Middle frontal gyrus (tissue), 1 donor: Measurements from ENCODE around the gene MBD3L2B.
"Not testable (repeated sequence)": the region's sequence is repeated elsewhere in the genome, so short reads cannot be mapped to it uniquely, and the experiment has no call there.

Experiments used
- DNase-seq: peaks from one replicate; pipeline ENCODE4 v3.0.0-alpha.2; 2015; ENCODE audit warnings: low spot score; ENCODE audit errors: extremely low spot score

MBD3L2B gene

DNA sequence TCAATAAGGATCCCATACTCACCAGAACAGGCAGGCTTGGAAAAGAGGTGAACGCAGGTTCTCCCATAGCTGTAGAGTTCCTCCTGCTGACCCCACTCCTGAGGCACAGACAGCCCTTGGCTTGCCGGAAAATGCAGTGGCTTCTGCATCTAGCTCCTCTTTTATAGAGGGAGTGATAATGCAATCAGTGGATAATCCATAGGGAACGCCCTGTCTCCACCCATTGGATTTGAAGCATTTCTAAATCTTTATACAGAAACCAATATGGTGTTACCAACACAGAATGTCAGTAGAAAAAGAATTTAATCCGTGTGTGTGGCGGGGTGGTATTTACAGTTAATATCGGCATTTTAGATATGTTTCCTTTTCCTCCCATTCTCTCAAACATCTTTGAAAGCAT, at the start of gene MBD3L2B:
MBD3L2B (minus strand) TSS at position 101 of the 400 bp plus-strand sequence; CDS start at position 67, 34 bp downstream.
- not testable (repeated sequence) for DNase-seq

DNA sequence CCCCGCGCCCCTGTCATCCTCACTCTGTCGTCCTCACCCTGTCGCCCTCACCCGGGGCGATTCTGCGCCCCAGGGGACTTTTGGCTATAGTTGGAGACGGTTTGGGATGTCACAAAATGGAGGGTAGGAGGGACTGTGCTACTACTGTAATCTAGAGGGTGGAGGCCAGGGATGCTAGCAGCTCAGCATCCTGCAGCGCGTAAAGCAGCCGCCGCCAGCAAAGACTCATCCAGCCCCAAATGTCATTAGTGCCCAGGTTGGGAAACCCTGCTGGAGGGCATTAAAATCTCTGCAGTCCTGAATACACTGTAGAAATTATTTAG, 48.6 kb upstream of the MBD3L2B start:
- no peak for DNase-seq

DNA sequence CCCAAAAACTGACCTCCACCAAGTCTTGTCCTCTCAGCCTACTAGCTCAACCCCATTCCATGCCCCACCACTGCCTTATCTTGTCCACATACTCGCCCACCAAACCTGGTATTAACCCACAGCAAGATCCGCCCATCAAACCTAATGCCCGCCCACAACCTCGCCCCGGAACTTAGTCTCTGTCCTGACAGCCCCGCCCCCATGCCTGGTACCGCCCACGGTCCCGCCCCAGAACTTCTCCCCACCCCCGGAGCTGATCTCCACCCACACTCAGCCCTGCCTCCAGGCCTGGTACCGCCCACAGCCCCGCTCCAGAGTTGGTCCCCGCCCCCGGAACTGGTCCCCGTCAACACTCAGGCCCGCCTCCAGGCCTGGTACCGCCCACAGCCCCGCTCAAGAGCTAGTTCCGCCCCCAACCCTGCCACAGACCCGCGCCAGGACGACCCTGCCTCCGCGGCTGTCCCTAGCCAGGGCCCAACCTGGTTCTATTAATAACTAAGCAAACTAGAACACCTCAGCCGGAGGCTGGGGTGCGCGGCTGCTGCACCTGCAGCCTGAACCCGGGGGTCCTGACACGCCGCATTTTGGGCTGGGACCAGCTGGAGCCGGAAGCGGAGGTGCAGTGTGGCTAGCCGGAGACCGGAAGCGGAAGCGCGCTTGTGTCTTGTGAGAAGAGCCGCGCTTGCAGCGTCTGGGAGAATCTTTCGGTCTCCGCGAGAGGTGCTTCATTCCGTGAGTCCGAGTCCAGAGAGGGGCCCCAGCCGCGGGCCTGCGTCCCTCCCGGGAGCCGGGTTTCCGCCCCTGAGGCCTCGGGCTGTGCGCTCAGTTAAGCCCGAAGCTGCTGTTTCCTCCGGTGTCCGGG, 48.0 kb upstream of the MBD3L2B start, which contains the start of gene ZNF557:
ZNF557 (plus strand) TSS at position 662 of the 862 bp plus-strand sequence. CDS start 5,372 bp downstream, outside the sequence.
- peak; percentile 86 for DNase-seq

DNA sequence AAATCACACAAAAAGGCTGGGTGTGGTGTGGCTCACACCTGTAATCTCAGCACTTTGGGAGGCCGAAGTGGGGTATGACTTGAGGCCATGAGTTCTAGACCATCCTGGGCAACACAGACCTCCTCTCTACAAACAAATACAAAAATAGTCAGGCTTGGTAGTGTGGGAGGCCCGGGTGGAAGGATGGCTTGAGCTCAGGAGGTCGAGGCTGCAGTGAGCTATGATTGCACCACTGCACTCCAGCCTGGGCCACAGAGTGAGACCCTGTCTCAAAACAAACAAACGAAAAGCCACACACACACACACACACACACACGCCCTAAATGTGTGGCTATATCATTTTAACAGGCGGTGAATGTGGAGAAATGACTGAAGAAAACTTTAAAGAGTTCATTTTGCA, 47.4 kb upstream of the MBD3L2B start:
- DNase-seq, result no peak

DNA sequence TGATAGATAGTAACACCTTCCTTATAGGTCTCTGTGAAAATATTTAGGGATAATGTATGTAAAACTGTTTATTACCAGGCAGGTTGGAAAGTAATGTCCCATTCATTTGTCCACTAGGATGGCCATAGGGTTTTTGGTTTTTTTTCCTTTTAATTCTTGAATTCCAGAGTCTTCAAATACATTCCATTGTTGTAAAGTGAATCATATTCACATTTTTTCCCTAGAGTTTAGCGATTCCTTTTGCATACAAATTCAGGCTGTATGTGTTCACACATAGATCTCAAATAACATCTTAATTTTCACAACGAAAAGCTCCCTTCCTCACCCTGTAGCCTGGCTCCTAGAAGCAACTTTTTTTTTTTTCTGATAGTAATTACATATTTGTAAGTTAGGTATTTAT, 46.5 kb upstream of the MBD3L2B start:
- DNase-seq, result no peak

DNA sequence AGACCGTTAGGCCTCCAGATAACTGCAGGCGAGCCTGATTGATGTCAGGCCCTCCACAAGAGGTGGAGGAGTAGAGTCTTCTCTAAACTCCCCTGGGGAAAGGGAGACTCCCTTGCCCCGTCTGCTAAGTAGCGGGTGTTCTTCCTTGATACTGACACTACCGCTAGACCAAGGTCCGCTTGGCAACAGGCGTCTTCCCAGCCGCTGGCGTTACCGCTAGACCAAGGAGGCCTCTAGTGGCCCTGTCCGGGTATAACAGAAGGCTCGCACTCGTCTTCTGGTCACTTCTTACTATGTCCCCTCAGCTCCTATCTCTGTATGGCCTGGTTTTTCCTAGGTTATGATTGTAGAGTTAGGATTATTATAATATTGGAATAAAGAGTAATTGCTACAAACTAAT, 45.9 kb upstream of the MBD3L2B start:
- DNase-seq, result not testable (repeated sequence)

DNA sequence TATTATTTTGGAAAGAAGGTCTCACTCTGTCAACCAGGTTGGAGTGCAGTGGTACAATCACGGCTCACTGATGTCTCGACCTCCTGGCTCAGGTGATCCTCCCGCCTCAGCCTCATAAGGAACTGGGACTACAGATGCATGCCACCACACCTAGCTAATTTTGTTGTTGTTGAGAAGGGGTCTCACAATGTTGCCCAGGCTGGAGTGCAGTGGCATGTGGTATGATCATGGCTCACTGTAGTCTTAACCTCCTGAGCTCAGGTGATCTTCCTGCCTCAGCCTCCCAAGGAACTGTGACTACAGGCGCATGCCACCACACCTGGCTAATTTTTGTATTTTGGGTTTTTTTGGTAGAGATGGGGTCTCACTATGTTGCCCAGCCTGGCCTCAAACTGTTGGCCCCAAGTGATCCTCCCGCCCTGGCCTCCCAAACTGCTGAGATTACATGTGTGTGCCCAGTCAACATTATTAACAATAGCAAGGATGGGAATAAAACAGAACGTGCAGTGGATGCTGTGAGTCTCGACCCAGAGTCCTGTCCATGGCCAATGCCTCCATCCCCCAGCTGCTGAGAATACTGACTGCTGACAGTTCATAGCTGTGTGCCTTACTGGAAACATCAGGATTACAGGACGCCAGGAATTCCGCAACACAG, 42.7 kb upstream of the MBD3L2B start:
- DNase-seq, result no peak

DNA sequence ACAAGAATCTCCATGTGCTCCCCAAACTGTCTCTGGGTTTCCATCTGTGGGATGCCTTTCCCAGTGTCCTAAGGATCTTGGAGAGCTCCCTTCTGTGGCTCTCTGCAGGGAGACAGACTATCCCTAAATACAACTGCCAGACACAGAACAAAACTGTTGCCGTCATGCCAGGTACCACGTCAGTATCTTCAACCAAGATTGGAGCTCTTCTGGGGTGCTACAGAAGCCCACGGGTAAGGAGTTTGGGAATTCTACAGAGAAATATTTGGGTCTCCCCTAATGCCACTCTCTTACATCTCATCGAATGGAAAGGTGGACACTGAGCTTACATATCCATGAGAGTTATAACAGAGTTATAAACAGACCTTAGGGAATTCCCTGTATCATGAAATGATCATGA, 42.1 kb upstream of the MBD3L2B start:
- no peak for DNase-seq

DNA sequence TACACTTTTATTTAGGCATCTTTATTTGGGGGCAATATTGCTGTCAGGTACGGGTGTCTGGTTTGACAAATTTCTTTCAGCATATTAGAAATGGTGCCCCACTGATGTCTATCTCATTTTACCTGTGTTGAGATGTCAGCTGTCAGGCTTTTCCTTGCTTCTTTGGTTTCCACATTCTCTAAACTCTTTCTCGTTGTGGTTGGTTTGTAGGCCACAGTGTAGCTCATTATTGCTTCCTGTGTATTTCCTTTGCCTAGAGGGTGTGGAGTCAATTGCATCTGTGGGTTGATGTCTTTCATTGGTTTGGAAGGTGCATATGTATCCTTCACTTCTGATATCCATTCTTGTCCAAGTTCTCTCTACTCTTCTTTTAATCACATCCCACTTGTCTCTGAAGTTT, 38.7 kb upstream of the MBD3L2B start:
- not testable (repeated sequence) for DNase-seq

DNA sequence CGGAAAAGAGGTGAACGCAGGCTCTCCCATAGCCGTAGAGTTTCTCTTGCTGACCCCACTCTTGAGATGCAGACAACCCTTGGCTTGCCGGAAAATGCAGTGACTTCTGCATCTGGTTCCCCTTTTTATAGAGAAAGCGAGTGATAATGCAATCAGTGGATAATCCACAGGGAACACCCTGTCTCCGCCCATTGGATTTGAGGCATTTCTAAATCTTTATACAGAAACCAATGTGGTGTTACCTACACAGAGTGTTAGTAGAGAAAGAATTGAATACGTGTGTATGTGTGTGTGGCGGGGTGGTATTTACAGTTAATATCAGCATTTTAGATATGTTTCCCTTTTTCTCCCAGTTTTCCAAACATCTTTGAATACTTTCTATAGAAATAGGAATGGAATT, 37.3 kb upstream of the MBD3L2B start, which contains the start of gene MBD3L3:
MBD3L3 (minus strand) TSS at position 101 of the 400 bp plus-strand sequence; CDS start at position 30, 71 bp downstream.
- DNase-seq, result not testable (repeated sequence)

DNA sequence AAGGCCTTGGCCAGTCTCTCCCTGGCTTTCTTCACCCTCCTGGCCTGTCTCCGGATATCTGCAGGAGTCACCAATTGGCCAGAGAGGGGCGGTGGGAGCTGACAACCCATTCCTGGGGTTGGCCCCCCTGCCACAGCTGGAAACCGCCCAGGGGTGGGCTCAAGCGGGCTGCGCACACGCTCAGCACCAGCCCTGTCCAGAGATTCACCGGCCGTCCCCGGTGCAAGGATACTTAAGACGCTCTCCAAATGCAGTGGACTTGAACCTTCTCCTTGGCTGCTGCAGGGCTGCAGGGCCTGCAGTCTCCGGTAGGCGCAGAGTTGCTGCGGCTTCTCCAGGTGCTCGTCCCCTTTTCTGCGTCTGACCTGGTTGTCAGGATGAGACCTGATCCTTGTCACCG, 35.1 kb upstream of the MBD3L2B start:
- not testable (repeated sequence) for DNase-seq

DNA sequence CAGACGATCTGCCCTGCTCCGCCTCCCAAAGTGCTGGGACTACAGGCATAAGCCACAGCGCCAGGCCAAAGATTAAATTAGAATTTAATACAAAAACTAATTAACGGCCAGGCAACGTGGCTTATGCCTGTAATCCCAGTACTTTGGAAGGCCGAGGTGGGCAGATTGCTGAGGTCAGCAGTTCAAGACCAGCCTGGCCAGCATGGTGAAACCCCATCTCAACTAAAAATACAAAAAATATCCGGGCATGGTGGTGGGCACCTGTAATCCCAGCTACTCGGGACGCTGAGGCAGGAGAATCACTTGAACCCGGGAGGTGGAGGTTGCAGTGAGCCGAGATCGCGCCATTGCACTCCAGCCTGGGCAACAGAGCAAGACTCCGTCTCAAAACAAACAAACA, 34.4 kb upstream of the MBD3L2B start:
- not testable (repeated sequence) for DNase-seq

DNA sequence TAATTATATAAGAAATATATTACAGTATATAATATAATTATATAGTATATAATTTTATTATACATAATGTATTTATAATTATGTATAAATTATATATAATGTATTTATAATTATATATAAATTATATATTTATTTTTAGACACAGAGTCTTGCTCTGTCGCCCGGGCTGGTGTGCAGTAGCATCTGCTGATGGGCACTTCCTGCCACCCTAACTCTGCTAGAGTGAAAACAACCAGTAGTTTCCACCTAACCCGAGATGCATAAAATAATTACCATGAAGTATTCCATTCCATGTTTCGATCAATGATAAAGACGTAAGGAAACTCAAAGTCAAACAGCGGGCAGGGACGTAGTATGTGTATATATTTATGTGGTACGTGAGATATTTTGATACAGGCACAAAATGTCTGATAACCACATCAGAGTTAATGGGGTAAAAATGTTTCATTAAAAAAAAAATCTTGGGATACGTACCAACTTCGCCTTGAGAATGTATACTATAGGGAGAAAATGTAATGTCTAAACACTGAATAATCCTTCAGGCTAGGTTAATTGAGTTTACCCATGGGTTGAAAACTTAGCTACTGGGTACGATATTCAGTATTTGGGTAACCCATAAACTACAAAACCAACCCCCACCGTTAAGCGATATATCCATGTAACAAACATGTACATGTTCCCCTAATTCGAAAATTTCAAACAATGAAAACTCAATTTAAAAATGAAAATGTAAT, 33.6 kb upstream of the MBD3L2B start:
- not testable (repeated sequence) for DNase-seq

DNA sequence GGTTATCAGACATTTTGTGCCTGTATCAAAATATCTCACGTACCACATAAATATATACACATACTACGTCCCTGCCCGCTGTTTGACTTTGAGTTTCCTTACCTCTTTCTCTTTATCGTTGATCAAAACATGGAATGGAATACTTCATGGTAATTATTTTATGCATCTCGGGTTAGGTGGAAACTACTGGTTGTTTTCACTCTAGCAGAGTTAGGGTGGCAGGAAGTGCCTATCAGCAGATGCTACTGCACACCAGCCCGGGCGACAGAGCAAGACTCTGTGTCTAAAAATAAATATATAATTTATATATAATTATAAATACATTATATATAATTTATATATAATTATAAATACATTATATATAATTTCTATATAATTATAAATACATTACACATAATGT, 31.7 kb upstream of the MBD3L2B start:
- not testable (repeated sequence) for DNase-seq

DNA sequence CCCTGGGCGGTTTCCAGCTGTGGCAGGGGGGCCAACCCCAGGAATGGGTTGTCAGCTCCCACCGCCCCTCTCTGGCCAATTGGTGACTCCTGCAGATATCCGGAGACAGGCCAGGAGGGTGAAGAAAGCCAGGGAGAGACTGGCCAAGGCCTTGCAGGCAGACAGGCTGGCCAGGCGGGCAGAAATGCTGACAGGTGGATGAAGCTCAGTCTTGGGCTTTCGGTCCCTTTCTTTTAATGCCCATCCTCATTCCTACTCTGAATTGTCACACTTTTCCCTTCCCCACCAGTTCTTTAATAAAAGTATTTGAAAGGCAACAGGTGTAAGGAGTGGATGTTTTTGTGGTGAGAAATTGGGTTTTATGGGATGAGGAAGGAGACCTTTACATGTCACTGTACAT, 30.2 kb upstream of the MBD3L2B start:
- DNase-seq, result not testable (repeated sequence)

DNA sequence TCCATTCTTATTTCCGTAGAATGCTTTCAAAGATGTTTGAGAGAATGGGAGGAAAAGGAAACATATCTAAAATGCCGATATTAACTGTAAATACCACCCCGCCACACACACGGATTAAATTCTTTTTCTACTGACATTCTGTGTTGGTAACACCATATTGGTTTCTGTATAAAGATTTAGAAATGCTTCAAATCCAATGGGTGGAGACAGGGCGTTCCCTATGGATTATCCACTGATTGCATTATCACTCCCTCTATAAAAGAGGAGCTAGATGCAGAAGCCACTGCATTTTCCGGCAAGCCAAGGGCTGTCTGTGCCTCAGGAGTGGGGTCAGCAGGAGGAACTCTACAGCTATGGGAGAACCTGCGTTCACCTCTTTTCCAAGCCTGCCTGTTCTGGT, 27.8 kb upstream of the MBD3L2B start, which contains the start of gene MBD3L2:
MBD3L2 (plus strand) TSS at position 301 of the 400 bp plus-strand sequence; CDS start at position 354, 53 bp downstream.
- not testable (repeated sequence) for DNase-seq

DNA sequence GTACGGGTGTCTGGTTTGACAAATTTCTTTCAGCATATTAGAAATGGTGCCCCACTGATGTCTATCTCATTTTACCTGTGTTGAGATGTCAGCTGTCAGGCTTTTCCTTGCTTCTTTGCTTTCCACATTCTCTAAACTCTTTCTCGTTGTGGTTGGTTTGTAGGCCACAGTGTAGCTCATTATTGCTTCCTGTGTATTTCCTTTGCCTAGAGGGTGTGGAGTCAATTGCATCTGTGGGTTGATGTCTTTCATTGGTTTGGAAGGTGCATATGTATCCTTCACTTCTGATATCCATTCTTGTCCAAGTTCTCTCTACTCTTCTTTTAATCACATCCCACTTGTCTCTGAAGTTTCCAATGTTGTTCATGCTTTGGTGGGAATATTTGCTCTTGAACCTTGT, 20.3 kb upstream of the MBD3L2B start:
- DNase-seq, result not testable (repeated sequence)

DNA sequence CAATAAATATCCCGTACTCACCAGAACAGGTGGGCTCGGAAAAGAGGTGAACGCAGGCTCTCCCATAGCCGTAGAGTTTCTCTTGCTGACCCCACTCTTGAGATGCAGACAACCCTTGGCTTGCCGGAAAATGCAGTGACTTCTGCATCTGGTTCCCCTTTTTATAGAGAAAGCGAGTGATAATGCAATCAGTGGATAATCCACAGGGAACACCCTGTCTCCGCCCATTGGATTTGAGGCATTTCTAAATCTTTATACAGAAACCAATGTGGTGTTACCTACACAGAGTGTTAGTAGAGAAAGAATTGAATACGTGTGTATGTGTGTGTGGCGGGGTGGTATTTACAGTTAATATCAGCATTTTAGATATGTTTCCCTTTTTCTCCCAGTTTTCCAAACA, 18.8 kb upstream of the MBD3L2B start, which contains the start of gene MBD3L4:
MBD3L4 (minus strand) TSS at position 101 of the 400 bp plus-strand sequence; CDS start at position 66, 35 bp downstream.
- not testable (repeated sequence) for DNase-seq

DNA sequence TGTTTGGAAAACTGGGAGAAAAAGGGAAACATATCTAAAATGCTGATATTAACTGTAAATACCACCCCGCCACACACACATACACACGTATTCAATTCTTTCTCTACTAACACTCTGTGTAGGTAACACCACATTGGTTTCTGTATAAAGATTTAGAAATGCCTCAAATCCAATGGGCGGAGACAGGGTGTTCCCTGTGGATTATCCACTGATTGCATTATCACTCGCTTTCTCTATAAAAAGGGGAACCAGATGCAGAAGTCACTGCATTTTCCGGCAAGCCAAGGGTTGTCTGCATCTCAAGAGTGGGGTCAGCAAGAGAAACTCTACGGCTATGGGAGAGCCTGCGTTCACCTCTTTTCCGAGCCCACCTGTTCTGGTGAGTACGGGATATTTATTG, 9.0 kb upstream of the MBD3L2B start, which contains the start of gene MBD3L5:
MBD3L5 (plus strand) TSS at position 301 of the 400 bp plus-strand sequence; CDS start at position 335, 34 bp downstream.
- DNase-seq, result not testable (repeated sequence)

DNA sequence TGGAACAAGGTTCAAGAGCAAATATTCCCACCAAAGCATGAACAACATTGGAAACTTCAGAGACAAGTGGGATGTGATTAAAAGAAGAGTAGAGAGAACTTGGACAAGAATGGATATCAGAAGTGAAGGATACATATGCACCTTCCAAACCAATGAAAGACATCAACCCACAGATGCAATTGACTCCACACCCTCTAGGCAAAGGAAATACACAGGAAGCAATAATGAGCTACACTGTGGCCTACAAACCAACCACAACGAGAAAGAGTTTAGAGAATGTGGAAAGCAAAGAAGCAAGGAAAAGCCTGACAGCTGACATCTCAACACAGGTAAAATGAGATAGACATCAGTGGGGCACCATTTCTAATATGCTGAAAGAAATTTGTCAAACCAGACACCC, 7.6 kb upstream of the MBD3L2B start:
- DNase-seq, result not testable (repeated sequence)

DNA sequence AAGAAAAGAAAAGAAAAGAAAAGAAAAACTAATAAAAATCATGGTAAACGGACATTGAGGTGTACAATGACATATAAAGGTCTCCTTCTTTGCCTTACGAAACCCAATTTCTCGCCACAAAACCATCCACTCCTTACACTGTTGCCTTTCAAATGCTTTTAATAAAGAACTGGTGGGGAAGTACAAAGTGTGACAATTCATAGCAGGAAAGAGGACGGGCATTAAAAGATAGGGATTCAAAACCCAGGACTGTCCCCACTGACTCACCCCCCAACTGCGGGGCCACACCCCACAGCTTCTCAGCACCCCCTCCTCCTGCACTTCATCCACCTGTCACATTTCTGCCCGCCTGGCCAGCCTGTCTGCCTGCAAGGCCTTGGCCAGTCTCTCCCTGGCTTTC, 2.4 kb downstream of the MBD3L2B start:
- DNase-seq, result no peak
